Stimulated activated CD4-positive, alpha-beta T cell treated with anti-CD3 and anti-CD28 coated beads, Interleukin-12 subunit alpha, Interleukin-12 subunit beta, amount 100 ng/mL, for 4 hours (primary cell): ENCODE data around the gene RAB28.
"Not testable (repeated sequence)": the region's sequence is repeated elsewhere in the genome, so short reads cannot be mapped to it uniquely, and the experiment has no call there.

Experiments used
- DNase-seq: peaks from one replicate; pipeline ENCODE4 v3.0.0-alpha.2; 2020

RAB28 gene

GRCh38 chr4:13445841-13446790 lies 38.0 kb downstream of the RAB28 start:
- no peak for DNase-seq

DNA sequence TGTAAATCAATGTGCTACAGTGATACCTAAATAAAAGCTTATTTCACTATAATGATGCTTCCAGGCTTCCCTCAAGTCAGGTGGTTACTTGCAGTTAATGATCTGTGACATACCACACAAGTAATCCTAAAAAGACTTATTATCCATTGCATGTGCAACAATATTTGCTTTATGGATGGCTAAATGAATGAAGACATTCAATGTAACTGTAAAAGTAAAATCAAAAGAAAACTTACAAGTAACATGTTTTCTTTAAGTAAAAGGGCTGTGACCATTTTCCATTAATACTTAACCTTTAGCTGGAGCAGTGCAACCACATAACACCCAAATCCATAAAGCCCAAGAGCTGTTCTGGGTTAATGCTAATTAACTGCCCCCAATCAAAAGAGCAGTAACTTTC lies 42.6 kb downstream of the RAB28 start:
- DNase-seq: no peak

- no peak for DNase-seq
Observed at GRCh38 chr4:13436962-13437361, 47.2 kb downstream of the RAB28 start.

GRCh38 chr4:13432453-13432852 lies 51.7 kb downstream of the RAB28 start:
- no peak for DNase-seq

DNA sequence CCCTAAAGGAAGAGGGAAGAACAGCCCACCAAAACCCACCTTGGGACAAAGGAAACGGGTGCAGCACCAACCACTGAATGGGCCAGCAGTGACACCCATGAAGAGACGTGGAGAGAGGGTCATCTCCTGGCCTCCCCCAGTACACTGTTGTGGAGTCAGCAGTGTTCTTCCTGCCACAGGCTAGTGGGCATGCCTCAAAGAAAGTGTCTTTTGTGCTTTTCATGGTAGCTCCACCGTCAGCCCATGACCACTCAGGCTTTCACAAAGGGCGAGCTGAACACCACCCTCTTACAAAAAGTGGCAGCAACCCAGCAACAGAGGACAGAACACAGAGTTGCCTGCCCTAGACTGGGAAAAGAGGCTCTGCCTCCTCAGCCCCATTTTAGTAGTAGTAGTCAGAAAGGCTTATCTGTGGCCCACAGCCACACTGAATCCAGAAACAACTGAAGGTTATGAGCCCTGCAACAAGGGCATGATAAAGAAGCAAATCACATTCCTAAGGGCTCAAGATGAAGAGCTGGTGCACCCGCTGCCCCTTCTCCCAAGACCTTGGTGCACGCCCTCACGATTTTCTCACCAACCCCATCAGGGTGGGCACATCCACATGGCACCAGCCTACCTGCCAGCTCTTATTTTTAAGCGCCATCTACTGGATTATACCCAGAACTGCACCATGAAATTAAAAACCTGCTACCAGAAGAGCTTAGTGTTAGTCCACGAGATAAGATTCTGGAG lies 53.1 kb downstream of the RAB28 start:
- no peak for DNase-seq

GRCh38 chr4:13427599-13428325 lies 56.4 kb downstream of the RAB28 start:
- no peak for DNase-seq

DNA sequence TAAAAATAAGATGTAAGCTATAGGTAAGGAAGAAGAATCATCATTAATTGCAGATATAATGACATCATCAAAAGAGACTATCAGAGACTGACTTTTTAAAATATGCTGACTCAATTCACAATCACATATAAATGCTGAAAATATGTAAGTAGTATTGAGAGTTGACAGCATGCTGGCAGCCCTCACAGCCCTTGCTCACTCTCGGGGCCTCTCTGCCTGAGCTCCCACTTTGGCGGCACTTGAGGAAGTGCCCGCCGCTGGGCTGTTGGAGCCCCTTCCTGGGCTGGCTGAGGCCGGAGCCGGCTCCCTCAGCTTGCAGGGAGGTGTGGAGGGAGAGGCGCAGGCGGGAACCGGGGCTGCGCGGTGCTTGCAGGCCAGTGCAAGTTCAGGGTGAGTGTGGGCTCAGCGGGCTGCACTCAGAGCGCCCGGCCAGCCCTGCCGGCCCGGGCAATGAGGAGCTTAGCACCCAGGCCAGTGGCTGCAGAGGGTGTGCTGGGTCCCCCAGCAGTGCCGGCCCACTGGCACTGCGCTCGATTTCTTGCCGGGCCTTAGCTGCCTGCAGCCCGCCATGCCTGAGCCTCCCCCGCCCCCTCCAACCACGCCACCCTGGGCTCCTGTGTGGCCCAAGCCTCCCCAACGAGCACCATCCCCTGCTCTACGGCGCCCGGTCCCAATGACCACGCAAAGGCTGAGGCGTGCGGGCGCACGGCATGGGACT lies 68.9 kb downstream of the RAB28 start:
- DNase-seq: no peak

GRCh38 chr4:13413729-13414437 lies 70.3 kb downstream of the RAB28 start:
- no peak for DNase-seq

DNA sequence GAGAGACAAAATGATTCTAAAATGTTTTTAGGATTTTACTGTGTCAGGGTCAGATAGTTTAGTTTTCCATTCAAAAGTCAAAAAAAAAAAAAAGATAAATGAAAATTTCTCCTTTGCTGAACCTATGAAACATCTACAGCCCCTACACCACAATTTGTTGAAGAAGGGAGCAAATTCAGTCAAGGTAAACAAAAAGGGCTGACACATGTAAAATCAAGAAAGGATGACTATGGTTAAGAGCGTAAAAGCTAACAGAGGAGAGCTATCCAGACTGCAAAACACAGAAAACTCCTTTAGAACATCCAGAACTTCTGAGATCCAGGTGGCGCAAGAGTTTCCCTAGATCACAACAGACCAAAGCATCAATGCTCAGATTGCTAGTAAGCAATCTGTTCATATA lies 72.2 kb downstream of the RAB28 start:
- no peak for DNase-seq

- DNase-seq: no peak
Observed at GRCh38 chr4:13409324-13409723, 74.8 kb downstream of the RAB28 start.

DNA sequence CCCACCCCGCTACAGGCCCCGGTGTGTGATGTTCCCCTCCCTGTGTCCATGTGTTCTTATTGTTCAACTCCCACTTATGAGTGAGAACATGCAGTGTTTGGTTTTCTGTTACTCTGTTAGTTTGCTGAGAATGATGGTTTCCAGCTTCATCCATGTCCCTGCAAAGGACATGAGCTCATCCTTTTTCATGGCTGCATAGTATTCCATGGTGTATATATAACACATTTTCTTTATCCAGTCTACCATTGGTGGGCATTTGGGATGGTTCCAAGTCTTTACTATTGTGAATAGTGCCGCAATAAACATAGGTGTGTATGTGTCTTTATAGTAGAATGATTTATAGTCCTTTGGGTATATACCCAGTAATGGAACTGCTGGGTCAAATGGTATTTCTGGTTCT lies 78.0 kb downstream of the RAB28 start:
- DNase-seq: not testable (repeated sequence)

DNA sequence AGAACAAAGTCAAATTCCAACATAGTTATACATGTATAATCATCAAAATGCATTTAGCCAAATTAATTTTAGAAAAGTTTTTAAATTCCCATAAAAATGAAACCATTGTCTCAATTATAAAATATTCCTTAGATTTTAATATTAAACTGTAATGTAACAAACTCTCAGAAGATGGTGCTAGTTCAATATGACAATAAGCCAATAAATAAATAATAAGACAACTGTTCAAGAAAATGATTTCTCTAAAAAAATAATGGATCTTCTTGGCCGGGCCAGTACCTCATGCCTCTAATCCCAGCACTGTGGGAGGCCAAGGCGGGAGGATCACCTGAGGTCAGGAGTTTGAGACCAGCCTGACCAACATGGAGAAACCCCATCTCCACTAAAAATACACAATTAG lies 80.3 kb downstream of the RAB28 start:
- no peak for DNase-seq

DNA sequence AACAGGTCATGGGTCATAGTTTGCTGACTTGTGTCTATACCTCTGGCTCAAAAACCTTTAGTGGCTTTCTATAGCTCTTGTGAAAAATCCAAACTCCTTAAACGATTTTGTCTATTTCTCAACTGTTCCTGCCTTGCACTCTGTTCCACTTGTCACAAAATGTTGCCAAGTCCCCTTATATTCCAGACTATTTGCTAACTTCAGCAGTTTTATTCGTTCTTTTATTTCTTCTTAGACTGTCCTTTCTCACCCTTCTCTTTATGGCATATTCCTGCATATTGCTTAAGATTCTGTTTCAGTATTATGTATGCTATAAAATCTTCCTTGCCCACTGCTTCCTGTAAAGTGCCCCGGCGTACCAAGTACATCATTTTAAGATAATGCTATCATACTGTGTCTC lies 80.8 kb downstream of the RAB28 start:
- DNase-seq: no peak

DNA sequence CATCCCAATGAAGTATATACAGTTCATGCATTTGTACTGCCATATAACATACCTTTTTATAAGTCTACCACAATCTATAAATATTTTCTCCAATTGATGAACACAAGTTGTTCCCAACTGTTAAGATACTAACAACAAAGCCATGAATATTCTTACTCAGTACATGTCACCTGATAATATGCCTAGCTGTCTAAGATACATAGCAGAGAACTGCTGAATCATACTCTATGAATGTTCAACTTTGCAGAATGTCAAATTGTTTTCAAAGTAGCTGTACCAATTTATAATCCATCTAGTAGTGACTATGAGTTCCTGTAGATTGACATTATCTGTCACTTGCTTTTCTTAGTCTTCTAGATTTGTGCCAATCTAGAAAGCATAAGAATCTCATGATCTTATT lies 84.9 kb downstream of the RAB28 start:
- no peak for DNase-seq

DNA sequence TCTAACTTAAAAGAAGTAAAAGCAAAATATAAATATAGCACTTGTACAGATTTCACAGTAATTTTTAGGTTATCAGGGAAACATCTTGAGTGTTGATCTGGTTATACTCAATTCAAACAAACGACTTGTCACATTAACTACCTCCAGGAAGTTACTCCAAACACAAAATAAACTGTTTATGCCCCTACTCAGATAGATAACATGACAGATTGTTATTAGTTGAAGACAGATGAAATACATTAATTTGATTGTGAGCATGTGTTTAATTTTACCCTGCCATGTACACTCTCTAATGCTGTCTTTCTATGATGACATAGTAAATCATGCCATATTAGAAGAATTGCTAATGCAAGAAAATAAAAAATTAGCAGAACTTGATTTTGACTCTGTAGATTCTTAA lies 88.0 kb downstream of the RAB28 start:
- no peak for DNase-seq

DNA sequence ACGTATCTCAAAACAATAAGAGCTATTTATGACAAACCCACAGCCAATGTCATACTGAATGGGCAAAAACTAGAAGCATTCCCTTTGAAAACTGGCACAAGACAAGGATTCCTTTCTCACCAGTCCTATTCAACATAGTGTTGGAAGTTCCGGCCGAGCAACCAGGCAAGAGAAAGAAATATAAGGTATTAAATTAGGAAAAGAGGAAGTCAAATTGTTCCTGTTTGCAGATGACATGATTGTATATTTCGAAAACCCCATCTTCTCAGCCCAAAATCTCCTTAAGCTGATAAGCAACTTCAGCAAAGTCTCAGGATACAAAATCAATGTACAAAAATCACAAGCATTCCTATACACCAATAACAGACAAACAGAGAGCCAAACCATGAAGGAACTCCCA lies 94.2 kb downstream of the RAB28 start:
- DNase-seq: not testable (repeated sequence)

DNA sequence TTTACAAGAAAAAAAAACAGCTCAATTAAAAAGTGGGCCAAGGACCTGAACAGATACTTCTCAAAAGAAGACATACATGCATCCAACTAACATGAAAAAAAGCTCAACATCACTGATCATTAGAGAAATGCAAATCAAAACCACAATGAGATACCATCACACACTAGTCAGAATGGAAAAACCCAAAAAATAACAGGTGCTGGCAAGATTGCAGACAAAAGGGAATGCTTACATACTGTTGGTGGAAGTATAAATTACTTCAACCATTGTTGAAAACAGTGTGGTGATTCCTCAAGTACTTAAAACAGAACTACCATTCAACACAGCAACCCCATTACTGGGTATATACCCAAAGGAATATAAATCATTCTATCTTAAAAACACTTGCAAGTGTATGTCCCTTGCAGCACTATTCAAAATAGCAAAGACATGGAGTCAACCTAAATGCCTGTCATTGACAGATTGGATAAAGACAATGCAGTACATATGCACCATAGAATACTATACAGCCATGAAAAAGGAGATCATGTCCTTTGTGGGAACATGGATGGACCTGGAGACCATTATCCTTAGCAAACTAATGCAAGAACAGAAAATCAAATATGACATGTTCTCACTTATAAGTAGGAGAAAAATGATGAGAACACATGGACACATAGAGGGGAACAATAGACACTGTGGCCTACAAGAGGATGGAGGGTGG lies 97.6 kb downstream of the RAB28 start:
- no peak for DNase-seq

DNA sequence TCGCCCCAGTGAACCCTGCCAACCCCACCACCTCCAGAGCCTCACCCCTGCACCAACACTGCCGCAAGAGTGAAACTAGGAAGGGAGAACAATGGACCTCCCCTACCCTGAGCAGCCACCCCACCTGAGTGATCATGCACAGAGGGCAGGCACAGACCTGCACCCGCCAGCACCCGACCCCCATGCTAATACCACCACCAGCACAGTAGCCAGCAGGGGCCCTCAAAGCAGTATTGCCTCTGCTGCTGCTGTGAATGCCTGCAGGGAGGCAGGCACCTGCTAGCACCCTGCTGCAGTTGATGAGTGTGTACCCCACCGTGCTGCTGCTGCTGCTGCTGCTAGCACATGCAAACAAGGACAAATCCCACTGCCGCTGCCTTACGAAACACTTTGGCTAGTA lies 100.1 kb downstream of the RAB28 start:
- no peak for DNase-seq

DNA sequence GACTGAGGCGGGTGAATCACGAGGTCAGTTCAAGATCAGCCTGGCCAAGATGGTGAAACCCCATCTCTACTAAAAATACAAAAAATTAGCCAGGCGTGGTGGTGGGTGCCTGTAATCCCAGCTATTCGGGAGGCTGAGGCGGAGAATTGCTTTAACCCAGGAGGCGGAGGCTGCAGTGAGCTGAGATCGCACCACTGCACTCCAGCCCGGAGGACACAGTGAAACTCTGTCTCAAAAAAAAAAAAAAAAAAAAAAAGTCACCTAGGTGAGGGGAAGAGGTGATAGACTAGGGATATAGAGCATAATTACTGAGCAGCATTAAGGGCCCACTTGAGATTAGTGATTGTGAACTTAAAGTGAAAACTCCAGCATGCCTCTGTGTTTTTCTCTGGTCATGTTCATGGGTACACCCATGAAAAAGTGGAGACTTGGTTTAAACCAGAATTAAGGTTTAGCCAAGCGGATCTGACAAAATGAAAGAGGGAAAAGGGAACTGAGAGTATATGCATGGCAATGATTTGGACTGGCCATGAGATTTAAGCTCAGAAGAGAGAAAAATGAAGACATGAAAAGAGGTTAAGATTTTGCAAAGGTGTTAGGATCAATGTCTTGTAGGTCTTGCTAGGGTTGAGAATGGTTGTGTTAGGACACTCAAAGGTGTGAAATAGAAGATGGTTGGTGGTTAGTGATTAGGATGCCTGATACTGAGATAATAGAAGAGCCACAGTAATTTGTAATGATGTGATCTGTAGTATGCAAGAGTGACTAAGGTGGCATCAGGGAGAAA lies 105.0 kb downstream of the RAB28 start:
- DNase-seq: no peak

GRCh38 chr4:13371048-13371447 lies 113.1 kb downstream of the RAB28 start:
- no peak for DNase-seq

- no peak for DNase-seq
Observed at GRCh38 chr4:13368217-13368616, 115.9 kb downstream of the RAB28 start.
